ENCODE results near the gene SIDT2.

DNA sequence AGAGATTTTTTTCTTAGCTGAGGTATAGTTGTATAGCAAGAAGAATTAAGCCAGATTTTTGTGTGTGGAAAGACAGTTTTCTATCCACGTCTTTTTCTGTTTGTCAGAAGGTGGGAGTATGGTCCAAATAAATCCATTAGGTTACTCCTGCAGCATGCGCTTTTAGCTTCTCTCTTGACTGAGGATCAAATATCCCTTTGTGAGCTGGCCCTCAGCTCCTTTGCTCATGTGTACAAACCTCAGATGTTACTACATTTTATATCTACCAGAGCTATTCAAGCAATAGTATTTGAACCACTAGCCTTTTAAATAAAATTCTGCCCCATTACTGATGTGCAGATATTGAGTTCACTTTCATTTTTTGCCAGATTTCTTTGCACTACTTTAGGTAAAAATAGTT lies 8.8 kb upstream of the SIDT2 start:
- TF ChIP-seq, protein P1, sequence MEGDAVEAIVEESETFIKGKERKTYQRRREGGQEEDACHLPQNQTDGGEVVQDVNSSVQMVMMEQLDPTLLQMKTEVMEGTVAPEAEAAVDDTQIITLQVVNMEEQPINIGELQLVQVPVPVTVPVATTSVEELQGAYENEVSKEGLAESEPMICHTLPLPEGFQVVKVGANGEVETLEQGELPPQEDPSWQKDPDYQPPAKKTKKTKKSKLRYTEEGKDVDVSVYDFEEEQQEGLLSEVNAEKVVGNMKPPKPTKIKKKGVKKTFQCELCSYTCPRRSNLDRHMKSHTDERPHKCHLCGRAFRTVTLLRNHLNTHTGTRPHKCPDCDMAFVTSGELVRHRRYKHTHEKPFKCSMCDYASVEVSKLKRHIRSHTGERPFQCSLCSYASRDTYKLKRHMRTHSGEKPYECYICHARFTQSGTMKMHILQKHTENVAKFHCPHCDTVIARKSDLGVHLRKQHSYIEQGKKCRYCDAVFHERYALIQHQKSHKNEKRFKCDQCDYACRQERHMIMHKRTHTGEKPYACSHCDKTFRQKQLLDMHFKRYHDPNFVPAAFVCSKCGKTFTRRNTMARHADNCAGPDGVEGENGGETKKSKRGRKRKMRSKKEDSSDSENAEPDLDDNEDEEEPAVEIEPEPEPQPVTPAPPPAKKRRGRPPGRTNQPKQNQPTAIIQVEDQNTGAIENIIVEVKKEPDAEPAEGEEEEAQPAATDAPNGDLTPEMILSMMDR (conservative IDR thresholded peaks at IDR 0.05 in 1 of 2, IDR thresholded peaks at IDR 0.05 in 1 of 2; ENCODE audit: extremely low read depth in 1 of 2, insufficient read depth in 1 of 2, low read depth in 1 of 2, low read length in 2 of 2), result no peak
- TF ChIP-seq EZH2 (IDR thresholded peaks at IDR 0.05; ENCODE audit: borderline replicate concordance, low read length), result no peak

Data from mammary epithelial cell (primary cell).